ENCODE results near the gene NDE1.

NDE1 gene

DNA sequence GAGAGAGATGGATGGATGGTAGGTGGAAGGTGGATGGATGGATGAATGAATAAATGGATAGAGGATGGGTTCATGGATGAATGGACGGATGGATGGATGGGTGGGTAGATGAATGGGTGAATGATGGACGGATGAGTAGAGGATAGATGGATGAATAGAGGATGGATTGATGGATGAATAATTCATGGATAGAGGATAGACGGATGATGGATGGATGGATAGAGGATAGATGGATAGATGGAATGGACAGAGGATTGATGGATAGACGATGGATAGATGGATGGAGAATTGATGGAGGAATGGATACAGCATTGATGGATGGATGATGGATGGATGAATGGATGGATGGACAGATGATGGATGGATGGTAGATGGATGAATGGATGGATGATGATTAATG, 115.1 kb downstream of the NDE1 start:
- in situ Hi-C loops (cut with MboI; ENCODE audit: low sequenced_read_pairs) = no loop called here

DNA sequence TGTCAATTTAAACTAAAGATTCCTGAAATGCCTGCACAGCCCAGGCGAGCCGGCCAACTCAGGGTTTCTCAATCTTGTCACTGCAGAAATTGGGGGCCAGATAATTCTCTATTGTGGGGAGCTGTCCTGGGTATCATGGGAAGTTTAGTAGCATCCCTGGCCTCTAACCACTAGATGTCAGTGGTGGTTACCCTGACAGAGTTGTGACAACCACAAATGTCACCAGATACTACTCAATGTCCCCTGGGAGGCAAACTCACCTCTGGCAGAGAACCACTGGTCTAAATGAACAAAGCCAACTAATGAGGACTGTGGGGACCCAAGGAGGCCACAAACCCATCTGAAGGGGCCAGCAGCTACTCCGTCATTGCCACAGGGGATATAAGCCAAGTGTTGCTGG, 115.8 kb downstream of the NDE1 start:
- in situ Hi-C loops (cut with MboI; ENCODE audit: low sequenced_read_pairs) = no loop called here

DNA sequence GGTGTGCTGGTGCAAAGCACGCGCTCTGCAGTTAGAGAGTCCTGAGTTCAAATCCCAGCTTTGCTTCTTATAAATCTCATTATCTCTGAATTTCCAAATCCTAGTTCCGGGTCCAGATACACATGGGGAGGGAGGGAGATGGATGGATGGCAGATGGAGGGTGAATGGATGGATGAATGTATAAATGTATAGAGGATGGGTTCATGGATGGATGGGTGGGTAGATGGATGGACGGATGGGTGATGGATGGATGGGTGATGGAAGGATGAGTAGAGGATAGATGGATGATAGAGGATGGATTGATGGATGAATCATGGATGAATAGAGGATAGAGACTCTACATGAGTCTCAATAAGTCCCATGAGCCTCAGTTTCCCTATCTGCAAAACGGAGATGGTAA, 116.9 kb downstream of the NDE1 start:
- in situ Hi-C loops (cut with MboI; ENCODE audit: low sequenced_read_pairs) = no loop called here

DNA sequence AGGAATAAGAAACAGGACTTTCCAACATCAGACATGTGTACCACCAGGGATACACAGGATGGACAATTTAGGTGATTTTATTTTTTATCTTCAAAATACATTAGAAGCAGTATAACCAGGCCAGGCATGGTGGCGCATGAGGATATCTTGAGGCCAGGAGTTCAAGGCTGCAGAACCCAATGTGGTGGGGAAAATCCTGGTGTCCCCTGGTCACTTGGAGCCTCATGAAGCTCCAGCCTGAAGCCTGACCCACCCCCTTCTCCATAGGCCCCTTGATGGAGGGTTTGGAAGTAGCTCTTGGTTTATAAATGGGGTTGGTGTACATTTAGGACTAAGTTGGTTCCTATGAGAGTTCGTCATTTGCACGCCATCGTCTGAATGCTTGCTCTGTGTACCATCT, 118.2 kb downstream of the NDE1 start:
- in situ Hi-C loops (cut with MboI; ENCODE audit: low sequenced_read_pairs) = no loop called here

- in situ Hi-C loops (cut with MboI; ENCODE audit: low sequenced_read_pairs) = no loop called here
Measured at GRCh38 chr16:15769239-15769638, 119.2 kb downstream of the NDE1 start.

DNA sequence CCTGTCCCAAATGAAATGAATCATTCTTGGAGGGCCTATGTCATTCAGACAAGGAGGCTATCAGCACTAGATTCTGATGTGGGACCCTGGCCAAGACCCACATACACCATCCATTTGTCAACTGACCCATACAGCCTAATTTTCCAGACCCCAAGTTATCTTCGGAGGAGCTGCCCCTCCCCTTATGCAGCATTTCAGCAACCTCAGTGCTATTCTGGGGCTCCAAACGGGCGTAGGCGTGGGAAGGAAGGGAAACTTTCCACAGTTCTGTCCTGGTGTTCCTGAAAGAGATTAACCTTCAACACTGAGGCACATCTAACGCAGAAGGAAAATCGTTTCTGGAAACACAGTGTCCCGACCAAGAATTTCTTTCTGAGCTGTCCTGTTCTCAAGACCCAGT, 120.1 kb downstream of the NDE1 start:
- in situ Hi-C loops (cut with MboI; ENCODE audit: low sequenced_read_pairs) = no loop called here

- in situ Hi-C loops (cut with MboI; ENCODE audit: low sequenced_read_pairs) = no loop called here
Measured at GRCh38 chr16:15770512-15770911, 120.5 kb downstream of the NDE1 start.

GRCh38 chr16:15771694-15772093, 121.6 kb downstream of the NDE1 start:
- in situ Hi-C loops (cut with MboI; ENCODE audit: low sequenced_read_pairs) = no loop called here

DNA sequence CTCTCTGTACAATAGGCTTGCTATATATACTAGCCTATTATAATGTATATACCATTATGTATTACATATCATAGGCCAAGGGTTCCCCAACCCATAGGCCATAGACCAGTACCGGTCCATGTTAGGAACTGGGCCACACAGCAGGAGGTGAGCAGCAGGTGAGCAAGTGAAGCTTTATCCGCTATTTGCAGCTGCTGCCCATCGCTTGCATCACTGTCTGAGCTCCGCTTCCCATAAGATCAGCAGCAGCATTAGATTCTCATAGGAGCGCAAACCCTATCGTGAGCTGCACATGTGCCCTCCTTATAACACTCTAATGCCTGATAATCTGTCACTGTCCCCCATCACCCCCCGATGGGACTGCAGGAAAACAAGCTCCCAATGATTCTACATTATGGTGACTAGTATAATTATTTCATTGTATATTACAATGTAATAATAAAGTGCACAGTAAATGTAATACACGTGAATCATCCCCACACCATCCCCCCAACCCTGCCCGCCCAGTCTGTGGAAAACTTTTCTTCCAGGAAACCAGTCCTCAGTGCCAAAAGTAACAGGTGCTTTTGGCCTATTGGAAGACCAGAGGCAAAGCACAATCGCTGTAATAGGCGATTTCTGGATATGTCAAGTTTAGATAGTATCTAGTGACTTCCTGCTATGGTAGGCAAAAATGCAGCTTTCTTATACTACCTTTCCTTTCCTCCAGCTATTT, 122.7 kb downstream of the NDE1 start:
- in situ Hi-C loops (cut with MboI; ENCODE audit: low sequenced_read_pairs) = no loop called here

- in situ Hi-C loops (cut with MboI; ENCODE audit: low sequenced_read_pairs) = no loop called here
Measured at GRCh38 chr16:15773968-15774367, 123.9 kb downstream of the NDE1 start.

DNA sequence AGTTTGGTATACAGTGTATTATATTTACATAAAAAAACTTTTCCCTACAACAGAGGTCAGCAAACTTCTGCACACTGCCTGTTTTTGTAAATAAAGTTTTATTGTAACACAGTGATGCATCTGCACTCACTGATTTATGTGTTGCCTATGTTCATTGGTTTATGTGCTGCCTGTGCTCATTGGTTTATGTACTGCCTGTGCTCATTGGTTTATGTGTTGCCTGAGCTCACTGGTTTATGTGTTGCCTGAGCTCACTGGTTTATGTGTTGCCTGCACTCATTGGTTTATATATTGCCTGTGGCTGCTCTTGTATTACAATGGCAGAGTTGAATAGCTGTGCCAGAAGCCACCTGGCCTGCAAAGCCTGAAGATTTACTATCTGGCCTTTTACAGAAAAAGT, 125.2 kb downstream of the NDE1 start:
- in situ Hi-C loops (cut with MboI; ENCODE audit: low sequenced_read_pairs) = no loop called here

DNA sequence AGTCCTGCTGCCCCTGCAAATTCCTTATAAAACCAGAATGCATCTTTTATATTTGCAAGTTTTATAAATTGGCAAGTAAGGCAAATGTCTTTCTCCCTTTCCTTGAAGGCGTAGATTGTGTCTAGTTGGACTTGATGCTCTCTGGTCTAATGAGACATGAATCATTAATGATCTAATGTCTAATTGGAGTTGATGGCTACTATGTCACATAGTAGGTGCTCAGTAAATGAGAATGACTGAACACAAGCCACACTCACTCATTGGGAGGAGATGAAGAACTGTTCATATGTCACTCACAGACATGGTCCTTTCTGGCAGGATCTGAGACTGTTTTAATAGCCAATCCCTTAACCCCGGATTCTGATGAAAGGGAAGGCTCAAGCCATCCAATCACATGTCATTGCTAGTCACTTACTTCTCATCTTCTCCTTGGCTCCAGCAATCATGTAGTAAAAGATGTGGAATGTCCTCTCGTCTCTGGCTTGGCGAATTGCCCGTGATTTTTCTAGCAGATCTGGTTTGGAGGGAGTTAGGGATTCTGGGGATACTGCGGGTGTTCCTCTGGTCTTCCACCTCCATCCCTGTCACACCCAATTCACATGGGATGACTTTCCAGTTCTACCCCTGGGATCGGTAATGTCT, 125.7 kb downstream of the NDE1 start:
- in situ Hi-C loops (cut with MboI; ENCODE audit: low sequenced_read_pairs) = no loop called here
